Glutamatergic neuron (in vitro differentiated cells): Measurements from ENCODE around the gene EVI5L. TPM values are rescaled to one million over a fixed set of nuclear protein-coding genes. Genes with fewer than 3 reads are reported as not detected.
"Not testable (repeated sequence)": the region's sequence is repeated elsewhere in the genome, so short reads cannot be mapped to it uniquely, and the experiment has no call there.

Experiments used
- DNase-seq: peaks from one replicate; pipeline ENCODE4 v3.0.0; 2022
- H3K27ac Mint-ChIP-seq: one replicate; pipeline ENCODE4 v1.8.0; 2020; ENCODE audit warnings: mild to moderate bottlenecking, mixed read lengths, inconsistent platforms; ENCODE audit not compliant: unreplicated experiment
- H3K27me3 Mint-ChIP-seq: one replicate; pipeline ENCODE4 v1.8.0; 2020; ENCODE audit warnings: mild to moderate bottlenecking, moderate library complexity, mixed read lengths, inconsistent platforms; ENCODE audit not compliant: unreplicated experiment
- H3K36me3 Mint-ChIP-seq: one replicate; pipeline ENCODE4 v1.8.0; 2020; ENCODE audit warnings: mild to moderate bottlenecking, mixed read lengths, inconsistent platforms; ENCODE audit not compliant: unreplicated experiment
- H3K4me1 Mint-ChIP-seq: one replicate; pipeline ENCODE4 v1.8.0; 2020; ENCODE audit warnings: mild to moderate bottlenecking, low read depth, mixed read lengths, inconsistent platforms; ENCODE audit not compliant: unreplicated experiment
- H3K4me3 Mint-ChIP-seq: one replicate; pipeline ENCODE4 v1.8.0; 2020; ENCODE audit warnings: mild to moderate bottlenecking, mixed read lengths, inconsistent platforms; ENCODE audit not compliant: unreplicated experiment
- H3K9me3 Mint-ChIP-seq: one replicate; pipeline ENCODE4 v1.8.0; 2020; ENCODE audit warnings: mild to moderate bottlenecking, moderate library complexity, mixed read lengths, inconsistent platforms; ENCODE audit not compliant: unreplicated experiment
- CTCF ChIP-seq: fragments of 200-600 bp; sonication (generic); IDR thresholded peaks from one replicate; pipeline ENCODE4 v1.5.0; 2021; ENCODE audit not compliant: partially characterized antibody, unreplicated experiment
- total RNA-seq: library from RNA; stranded (reverse); fragmentation: NEBNext Ultra II Directional; extraction: Animal tissue kit (Norgen Biotek cat#: 25700); gene quantifications from one replicate; pipeline ENCODE4 v1.2.1, GENCODE V29; 2021; ENCODE audit not compliant: unreplicated experiment

Gene EVI5L
- total RNA-seq, 1 donor from 2014 or later: 36.4 TPM

- Mint-ChIP-seq H3K27me3 (peaks cover 6% of the 10 kb centered on the region), H3K27ac (no peak overlapping the region), H3K36me3 (no peaks in the 10 kb centered on the region), H3K4me1 (no peaks in the 10 kb centered on the region), H3K9me3 (peaks cover 3% of the 10 kb centered on the region), H3K4me3 (peak overlapping the region; percentile 38)
- DNase-seq: no peak
- TF ChIP-seq CTCF: no peak
Measured at GRCh38 chr19:7888826-7889217, 58.8 kb downstream of the EVI5L start.

- H3K4me1 Mint-ChIP-seq, H3K36me3 Mint-ChIP-seq, H3K9me3 Mint-ChIP-seq, DNase-seq, H3K27me3 Mint-ChIP-seq, H3K27ac Mint-ChIP-seq, H3K4me3 Mint-ChIP-seq: not testable (repeated sequence)
Measured at GRCh38 chr19:7893362-7894101, 63.5 kb downstream of the EVI5L start.

GRCh38 chr19:7894612-7895309, 64.7 kb downstream of the EVI5L start:
- no peak overlapping the region for H3K27ac Mint-ChIP-seq
- H3K4me3 Mint-ChIP-seq: no peak overlapping the region
- H3K9me3 Mint-ChIP-seq: no peaks in the 10 kb centered on the region
- DNase-seq: no peak
- peaks cover 2% of the 10 kb centered on the region for H3K27me3 Mint-ChIP-seq
- TF ChIP-seq CTCF: no peak
- no peaks in the 10 kb centered on the region for H3K4me1 Mint-ChIP-seq
- H3K36me3 Mint-ChIP-seq: no peaks in the 10 kb centered on the region

- TF ChIP-seq CTCF: no peak
- H3K4me3 Mint-ChIP-seq: no peak overlapping the region
- no peaks in the 10 kb centered on the region for H3K36me3 Mint-ChIP-seq
- peaks cover 3% of the 10 kb centered on the region for H3K27me3 Mint-ChIP-seq
- H3K9me3 Mint-ChIP-seq: no peaks in the 10 kb centered on the region
- H3K27ac Mint-ChIP-seq: no peak overlapping the region
- H3K4me1 Mint-ChIP-seq: no peaks in the 10 kb centered on the region
- DNase-seq: no peak
Measured at GRCh38 chr19:7895565-7895964, 65.5 kb downstream of the EVI5L start.

GRCh38 chr19:7897292-7897691, 67.3 kb downstream of the EVI5L start:
- no peaks in the 10 kb centered on the region for H3K9me3 Mint-ChIP-seq
- H3K4me3 Mint-ChIP-seq: no peak overlapping the region
- H3K36me3 Mint-ChIP-seq: no peaks in the 10 kb centered on the region
- peaks cover 4% of the 10 kb centered on the region for H3K27me3 Mint-ChIP-seq
- no peak for DNase-seq
- no peaks in the 10 kb centered on the region for H3K4me1 Mint-ChIP-seq
- H3K27ac Mint-ChIP-seq: no peak overlapping the region
- no peak for TF ChIP-seq CTCF
